DND-41 (cell line): ENCODE measurements around the gene ACADM.

Experiments
- CTCF ChIP-seq: IDR thresholded peaks from 2 replicates; pipeline ENCODE4 v1.5.1; 2012; ENCODE audit warnings: borderline replicate concordance, low read length, moderate library complexity, mild to moderate bottlenecking; ENCODE audit not compliant: poor library complexity, severe bottlenecking; ENCODE audit errors: extremely low read depth
- EZH2 ChIP-seq: IDR thresholded peaks from 3 replicates; pipeline ENCODE4 v1.6.1; 2012; ENCODE audit warnings: borderline replicate concordance, low read depth, mild to moderate bottlenecking, moderate library complexity, low read length, inconsistent platforms; ENCODE audit not compliant: severe bottlenecking

GRCh38 chr1:75724472-75725022 lies at the start of gene ACADM:
- TF ChIP-seq CTCF (no peak), EZH2 (no peak)
